ENCODE data around the gene USP16. TPM values are rescaled to one million over a fixed set of nuclear protein-coding genes. Genes with fewer than 3 reads are reported as not detected.
A peak's percentile ranks its signal among the peaks of the same experiment; 100 is the strongest.

Gene USP16
- total RNA-seq, 3 donors from 2014 or later: 35.4 to 53.0 (median 35.7) TPM

- Histone ChIP-seq H3K9me3 (no peaks in the 10 kb centered on the region), H3K27me3 (no peaks in the 10 kb centered on the region), H3K4me3 (peak overlapping the region; percentile 86 to 92 (median 87)), H3K27ac (peak overlapping the region; percentile 93), H3K36me3 (no peaks in the 10 kb centered on the region), H3K4me1 (peaks cover 0 to 6% of the 10 kb centered on the region in 2 donors)
- TF ChIP-seq POLR2AphosphoS5 (IDR thresholded peaks at IDR 0.05) (no peak), POLR2A (IDR thresholded peaks at IDR 0.05) (no peak), CTCF (IDR thresholded peaks at IDR 0.05) (no peak)
- intact Hi-C loops (cut with DNase I; ENCODE audit: low total_unique reads): no loop called here
- no peak for DNase-seq (ENCODE audit: low spot score in 2 of 2)
Observed at GRCh38 chr21:28991861-28992525, 32.5 kb upstream of the USP16 start.

GRCh38 chr21:28992526-28993292 lies 31.8 kb upstream of the USP16 start, which contains the start of gene LTN1:
TSS of gene LTN1 (minus strand) at chr21:28992877. CDS start at chr21:28992805, 72 bp downstream.
- no peaks in the 10 kb centered on the region for H3K36me3 ChIP-seq
- intact Hi-C loops (cut with DNase I; ENCODE audit: low total_unique reads): no loop called here
- peak within 1 kb of the TSS; percentile 93 for H3K27ac ChIP-seq
- no peaks in the 10 kb centered on the region for H3K27me3 ChIP-seq
- TF ChIP-seq POLR2A (IDR thresholded peaks at IDR 0.05) (peak; percentile 56), CTCF (IDR thresholded peaks at IDR 0.05) (no peak), POLR2AphosphoS5 (IDR thresholded peaks at IDR 0.05) (peak; percentile 86 to 90 (median 86))
- H3K4me3 ChIP-seq: peak within 1 kb of the TSS; percentile 86 to 92 (median 87)
- H3K9me3 ChIP-seq: no peaks in the 10 kb centered on the region
- DNase-seq (ENCODE audit: low spot score in 2 of 2): peak; percentile 99
- H3K4me1 ChIP-seq: peaks cover 0 to 6% of the 10 kb centered on the region in 2 donors

GRCh38 chr21:28993293-28993629 lies 31.2 kb upstream of the USP16 start:
- DNase-seq (ENCODE audit: low spot score in 2 of 2): no peak
- Histone ChIP-seq H3K27ac (peak overlapping the region; percentile 93), H3K4me3 (peak overlapping the region; percentile 86 to 92 (median 87)), H3K9me3 (no peaks in the 10 kb centered on the region), H3K36me3 (no peaks in the 10 kb centered on the region), H3K27me3 (no peaks in the 10 kb centered on the region), H3K4me1 (peaks cover 0 to 6% of the 10 kb centered on the region in 2 donors)
- intact Hi-C loops (cut with DNase I; ENCODE audit: low total_unique reads): no loop called here
- no peak for TF ChIP-seq POLR2A (IDR thresholded peaks at IDR 0.05)
- no peak for TF ChIP-seq CTCF (IDR thresholded peaks at IDR 0.05)
- no peak for TF ChIP-seq POLR2AphosphoS5 (IDR thresholded peaks at IDR 0.05)

GRCh38 chr21:29002442-29003144 lies 21.9 kb upstream of the USP16 start:
- no peaks in the 10 kb centered on the region for H3K4me1 ChIP-seq
- intact Hi-C loops (cut with DNase I; ENCODE audit: low total_unique reads): no loop called here
- TF ChIP-seq POLR2AphosphoS5 (IDR thresholded peaks at IDR 0.05) (peak; percentile 99), CTCF (IDR thresholded peaks at IDR 0.05) (no peak), POLR2A (IDR thresholded peaks at IDR 0.05) (peak; percentile 97)
- DNase-seq (ENCODE audit: low spot score in 2 of 2): peak; percentile 93 to 95
- peak overlapping the region; percentile 62 to 67 (median 63) for H3K4me3 ChIP-seq
- H3K27me3 ChIP-seq: no peaks in the 10 kb centered on the region
- H3K9me3 ChIP-seq: no peaks in the 10 kb centered on the region
- H3K36me3 ChIP-seq: no peaks in the 10 kb centered on the region
- H3K27ac ChIP-seq: peak overlapping the region; percentile 92 to 96

All from breast epithelium (tissue), 4 donors.